ENCODE results near the gene PM20D1.

Gene PM20D1

GRCh38 chr1:205803986-205804385 lies 45.9 kb downstream of the PM20D1 start:
- no peak for DNase-seq (ENCODE audit: low read depth)

DNA sequence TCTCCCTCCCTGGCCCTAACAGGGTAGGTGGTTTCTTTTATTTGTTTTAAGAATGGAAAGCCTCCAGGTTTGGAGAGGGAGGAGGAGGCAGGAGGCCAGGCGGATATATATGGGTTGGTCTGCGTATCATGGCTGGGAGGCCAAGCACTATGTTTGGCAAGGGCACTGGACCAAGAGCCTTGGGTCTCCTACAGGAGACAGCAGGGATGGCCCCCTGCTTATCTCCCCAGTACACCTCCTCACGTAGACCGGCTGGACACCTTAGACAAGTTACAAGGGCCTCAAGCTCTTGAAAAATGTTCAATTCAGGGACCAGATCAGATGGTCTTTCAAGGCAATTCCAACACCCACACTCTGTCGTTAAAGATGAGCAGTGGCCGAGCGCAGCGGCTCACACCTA lies 47.9 kb downstream of the PM20D1 start:
- no peak for DNase-seq (ENCODE audit: low read depth)

- DNase-seq (ENCODE audit: low read depth): no peak
These were observed 48.8 kb downstream of the PM20D1 start for GRCh38 chr1:205800981-205801703.

- DNase-seq (ENCODE audit: low read depth): no peak
These were observed 49.5 kb downstream of the PM20D1 start for GRCh38 chr1:205800427-205800826.

- no peak for DNase-seq (ENCODE audit: low read depth)
These were observed 51.4 kb downstream of the PM20D1 start for GRCh38 chr1:205798577-205798976.

DNA sequence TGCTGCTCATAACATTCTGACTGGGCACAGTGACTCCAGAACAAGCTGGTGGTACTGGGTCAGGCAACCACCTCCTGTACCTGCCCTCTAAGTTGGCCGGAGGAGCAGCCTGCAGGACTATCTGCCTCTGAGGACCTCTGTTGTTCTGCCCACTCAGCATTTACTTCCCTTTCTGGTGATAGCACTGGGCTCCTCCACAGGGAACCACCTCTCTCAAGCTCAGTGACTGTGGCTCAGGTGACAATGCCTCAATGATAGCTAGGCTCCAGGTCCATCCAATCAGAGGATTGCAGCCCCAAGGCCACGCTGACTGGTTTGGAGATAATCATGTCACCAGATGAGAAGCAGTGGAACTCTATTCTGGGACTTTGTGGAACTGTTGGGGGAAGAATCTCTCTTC lies 52.8 kb downstream of the PM20D1 start:
- DNase-seq (ENCODE audit: low read depth): no peak

- DNase-seq (ENCODE audit: low read depth): no peak
These were observed 55.8 kb downstream of the PM20D1 start for GRCh38 chr1:205794011-205794730.

- no peak for DNase-seq (ENCODE audit: low read depth)
These were observed 56.8 kb downstream of the PM20D1 start for GRCh38 chr1:205792961-205793673.

DNA sequence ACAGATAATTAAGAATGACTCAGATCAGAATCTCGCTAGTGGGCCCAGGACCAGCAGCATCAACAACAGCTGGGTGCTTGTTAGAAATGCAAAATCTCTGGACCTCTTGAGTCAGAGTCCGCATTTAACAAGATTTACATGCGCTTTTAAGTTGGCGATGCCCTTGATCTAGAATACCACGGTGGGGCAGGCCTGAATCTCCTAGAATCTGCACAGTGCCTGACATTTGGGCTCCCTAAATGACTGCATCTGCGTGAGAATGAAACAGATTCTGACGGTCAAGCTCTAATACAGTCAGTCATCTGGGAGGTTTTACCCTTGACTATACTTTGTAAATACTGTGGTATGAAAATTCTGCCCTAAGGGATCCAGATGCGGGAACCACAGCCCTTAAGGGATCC lies 57.5 kb downstream of the PM20D1 start:
- no peak for DNase-seq (ENCODE audit: low read depth)

DNA sequence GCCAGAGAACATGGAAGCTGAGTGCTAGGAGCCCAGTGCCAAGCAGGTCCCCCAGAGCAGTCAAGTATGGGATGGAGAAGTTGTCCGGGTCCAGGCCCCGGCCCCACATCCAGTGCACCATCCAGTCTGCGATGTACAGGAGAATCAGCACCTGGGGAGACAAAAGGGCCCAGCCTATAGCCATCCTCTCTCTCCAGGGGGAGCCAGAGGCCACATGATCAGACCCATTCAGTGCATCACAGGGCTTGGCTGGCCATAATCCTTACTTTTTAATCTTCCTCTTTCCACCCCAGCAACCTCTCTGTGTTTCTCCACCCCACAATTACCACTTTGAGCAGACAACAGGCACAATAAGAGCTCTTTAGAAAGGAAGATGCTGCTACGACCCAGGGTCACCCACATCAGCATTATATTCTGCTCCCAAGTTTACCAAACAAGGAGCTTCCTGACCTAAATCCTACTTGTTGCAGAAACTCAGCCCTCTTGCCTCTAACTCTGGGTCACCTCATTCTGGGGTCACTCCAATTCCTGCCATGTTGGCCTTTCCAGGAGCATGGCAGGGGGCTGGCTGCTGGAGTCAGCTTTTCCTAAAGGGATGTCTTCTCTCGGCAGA lies 58.3 kb downstream of the PM20D1 start:
- peak; percentile 33 for DNase-seq (ENCODE audit: low read depth)

DNA sequence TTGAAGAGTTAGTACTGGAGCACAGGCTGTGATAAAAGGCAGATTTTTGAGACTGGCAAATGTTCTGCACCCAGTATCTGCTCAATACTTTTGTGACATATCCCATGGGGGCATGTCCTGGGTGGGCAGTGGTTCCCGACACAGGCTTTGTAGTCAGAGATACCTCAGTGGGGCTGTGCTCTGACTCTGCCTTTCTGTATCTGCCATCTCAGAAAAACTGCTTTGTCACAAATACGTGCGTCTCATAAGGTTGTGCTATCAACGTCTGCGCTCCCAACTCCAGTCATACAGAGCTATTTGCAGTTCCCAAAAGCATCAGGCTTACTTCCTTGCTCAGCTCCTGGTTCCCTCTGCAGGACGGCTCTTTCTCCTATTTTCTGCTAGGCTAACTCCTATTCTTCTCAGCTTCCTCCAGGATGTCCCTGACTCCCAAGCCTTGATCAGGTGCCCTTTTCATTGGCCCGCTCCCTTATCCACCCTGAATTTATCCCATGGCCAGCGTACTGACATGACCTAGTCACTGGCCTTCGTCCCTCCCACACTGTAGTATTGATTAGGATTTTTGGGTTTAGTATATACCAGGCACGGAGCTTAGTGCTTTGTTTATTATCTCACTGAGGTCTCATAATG lies 62.5 kb downstream of the PM20D1 start:
- DNase-seq (ENCODE audit: low read depth): no peak

GRCh38 chr1:205786601-205787000 lies 63.3 kb downstream of the PM20D1 start:
- DNase-seq (ENCODE audit: low read depth): no peak

DNA sequence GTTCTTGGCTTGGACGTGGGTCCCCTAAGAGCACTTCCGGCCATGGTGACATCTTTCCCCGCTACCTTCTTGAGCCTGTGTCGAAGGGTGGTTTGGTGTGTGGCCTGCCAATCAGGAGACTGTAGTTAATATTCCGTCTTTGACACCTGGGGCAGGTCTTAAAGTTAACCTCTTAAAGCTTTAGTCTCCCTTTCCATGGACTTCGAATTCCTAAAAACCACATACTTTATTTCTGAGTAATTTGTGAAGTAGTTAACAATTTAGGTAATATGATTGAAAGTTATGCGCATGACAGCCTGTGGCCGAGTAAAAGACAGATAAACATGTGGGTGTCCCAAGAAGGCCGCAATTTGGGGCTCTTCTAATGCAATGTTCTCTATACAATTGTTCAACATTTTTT lies 64.5 kb downstream of the PM20D1 start:
- no peak for DNase-seq (ENCODE audit: low read depth)

DNA sequence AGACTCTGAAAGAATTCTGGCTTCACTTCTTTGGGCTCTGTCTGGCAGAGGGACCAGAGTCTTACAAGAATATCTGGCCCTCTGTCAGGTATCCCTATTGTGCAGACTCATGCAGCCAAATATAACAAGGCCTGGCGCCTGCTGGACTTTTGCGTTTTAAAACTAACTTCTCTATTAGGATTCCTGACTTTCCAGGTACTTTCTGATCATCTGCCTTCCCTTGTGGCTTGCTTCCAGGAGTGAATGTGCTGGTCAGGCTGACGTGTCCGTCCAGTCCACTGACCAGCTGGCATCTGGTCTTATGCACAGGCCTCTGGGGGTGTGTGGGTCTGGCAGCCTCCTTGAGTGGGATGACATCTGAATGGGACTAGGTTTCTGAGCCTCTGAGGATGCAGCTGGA lies 66.0 kb downstream of the PM20D1 start:
- DNase-seq (ENCODE audit: low read depth): no peak

- DNase-seq (ENCODE audit: low read depth): no peak
These were observed 66.5 kb downstream of the PM20D1 start for GRCh38 chr1:205783433-205783795.

GRCh38 chr1:205782627-205783432 lies 67.1 kb downstream of the PM20D1 start:
- no peak for DNase-seq (ENCODE audit: low read depth)

DNA sequence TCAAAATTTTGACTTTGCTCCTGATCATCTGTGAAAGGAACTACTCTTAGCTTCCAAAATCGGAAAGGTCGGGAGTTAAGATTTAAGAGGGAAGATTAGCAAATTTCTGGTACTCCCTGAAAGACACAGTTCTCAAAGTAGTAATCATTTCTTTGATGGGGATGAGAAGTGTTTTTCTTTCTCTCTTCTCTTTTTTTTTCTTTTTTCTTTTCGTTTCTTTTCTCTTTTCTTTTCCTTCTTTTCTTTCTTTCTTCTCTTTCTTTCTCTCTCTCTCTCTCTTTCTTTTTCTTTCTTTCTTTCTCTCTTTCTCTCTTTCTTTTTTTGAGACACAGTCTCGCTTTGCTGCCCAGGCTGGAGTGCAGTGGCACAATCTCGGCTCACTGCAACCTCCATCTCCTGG lies 69.6 kb downstream of the PM20D1 start:
- DNase-seq (ENCODE audit: low read depth): no peak
